ENCODE data around the gene POU6F1.
"Not testable (repeated sequence)": the region's sequence is repeated elsewhere in the genome, so short reads cannot be mapped to it uniquely, and the experiment has no call there.

Gene POU6F1, protein sequence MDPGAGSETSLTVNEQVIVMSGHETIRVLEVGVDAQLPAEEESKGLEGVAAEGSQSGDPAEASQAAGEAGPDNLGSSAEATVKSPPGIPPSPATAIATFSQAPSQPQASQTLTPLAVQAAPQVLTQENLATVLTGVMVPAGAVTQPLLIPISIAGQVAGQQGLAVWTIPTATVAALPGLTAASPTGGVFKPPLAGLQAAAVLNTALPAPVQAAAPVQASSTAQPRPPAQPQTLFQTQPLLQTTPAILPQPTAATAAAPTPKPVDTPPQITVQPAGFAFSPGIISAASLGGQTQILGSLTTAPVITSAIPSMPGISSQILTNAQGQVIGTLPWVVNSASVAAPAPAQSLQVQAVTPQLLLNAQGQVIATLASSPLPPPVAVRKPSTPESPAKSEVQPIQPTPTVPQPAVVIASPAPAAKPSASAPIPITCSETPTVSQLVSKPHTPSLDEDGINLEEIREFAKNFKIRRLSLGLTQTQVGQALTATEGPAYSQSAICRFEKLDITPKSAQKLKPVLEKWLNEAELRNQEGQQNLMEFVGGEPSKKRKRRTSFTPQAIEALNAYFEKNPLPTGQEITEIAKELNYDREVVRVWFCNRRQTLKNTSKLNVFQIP

DNA sequence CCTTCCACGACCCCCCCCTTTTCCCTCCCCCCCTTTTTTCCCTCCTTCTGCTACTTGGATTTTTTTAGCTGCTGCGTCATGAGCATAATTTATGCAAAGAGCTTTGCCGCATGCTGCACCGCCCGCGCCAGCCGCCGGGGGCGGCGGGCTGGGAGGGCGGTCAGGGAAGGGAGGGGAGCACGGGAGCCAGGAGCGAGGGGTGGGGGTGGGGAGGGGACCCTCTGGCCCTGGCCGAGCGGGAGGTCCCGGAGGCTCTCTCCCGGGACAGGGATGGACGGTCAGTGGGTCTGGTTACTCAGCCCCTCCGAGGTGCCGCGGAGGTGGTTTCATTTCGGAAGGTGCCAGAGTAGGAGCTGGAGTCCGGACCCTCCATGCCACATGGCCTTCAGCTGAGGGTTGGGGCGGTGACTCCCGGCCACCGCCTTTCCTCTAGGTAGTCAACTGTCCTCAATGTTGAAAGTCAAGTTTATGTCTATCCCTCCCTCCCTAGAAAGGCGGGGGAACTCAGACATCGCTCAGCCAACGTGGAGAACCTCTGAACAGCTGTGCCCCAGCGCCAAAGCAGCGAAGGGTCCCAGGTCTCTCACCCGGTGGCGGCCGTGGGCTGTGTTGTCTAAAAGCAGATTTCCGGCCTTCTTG, at the start of gene POU6F1:
Gene POU6F1 (minus strand): TSS at position 95 of the 639 bp plus-strand sequence. CDS start 11,226 bp downstream, outside the sequence.
- TF ChIP-seq, protein P1, sequence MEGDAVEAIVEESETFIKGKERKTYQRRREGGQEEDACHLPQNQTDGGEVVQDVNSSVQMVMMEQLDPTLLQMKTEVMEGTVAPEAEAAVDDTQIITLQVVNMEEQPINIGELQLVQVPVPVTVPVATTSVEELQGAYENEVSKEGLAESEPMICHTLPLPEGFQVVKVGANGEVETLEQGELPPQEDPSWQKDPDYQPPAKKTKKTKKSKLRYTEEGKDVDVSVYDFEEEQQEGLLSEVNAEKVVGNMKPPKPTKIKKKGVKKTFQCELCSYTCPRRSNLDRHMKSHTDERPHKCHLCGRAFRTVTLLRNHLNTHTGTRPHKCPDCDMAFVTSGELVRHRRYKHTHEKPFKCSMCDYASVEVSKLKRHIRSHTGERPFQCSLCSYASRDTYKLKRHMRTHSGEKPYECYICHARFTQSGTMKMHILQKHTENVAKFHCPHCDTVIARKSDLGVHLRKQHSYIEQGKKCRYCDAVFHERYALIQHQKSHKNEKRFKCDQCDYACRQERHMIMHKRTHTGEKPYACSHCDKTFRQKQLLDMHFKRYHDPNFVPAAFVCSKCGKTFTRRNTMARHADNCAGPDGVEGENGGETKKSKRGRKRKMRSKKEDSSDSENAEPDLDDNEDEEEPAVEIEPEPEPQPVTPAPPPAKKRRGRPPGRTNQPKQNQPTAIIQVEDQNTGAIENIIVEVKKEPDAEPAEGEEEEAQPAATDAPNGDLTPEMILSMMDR (IDR thresholded peaks at IDR 0.05; ENCODE audit: extremely low read depth, insufficient read depth, missing control alignments) = peak; percentile 23
- DNase-seq (ENCODE audit: low spot score) = peak; percentile 90
- in situ Hi-C loops (cut with MboI; ENCODE audit: low pct_unique_long_range_greater_than_20kb, low sequenced_read_pairs, unreplicated experiment) = no loop called here

GRCh38 chr12:51265024-51265423, 47.2 kb upstream of the POU6F1 start:
- TF ChIP-seq, protein P1 (IDR thresholded peaks at IDR 0.05; ENCODE audit: extremely low read depth, insufficient read depth, missing control alignments) = no peak
- in situ Hi-C loops (cut with MboI; ENCODE audit: low pct_unique_long_range_greater_than_20kb, low sequenced_read_pairs, unreplicated experiment) = no loop called here
- no peak for DNase-seq (ENCODE audit: low spot score)

- TF ChIP-seq, protein P1 (IDR thresholded peaks at IDR 0.05; ENCODE audit: extremely low read depth, insufficient read depth, missing control alignments) = no peak
- in situ Hi-C loops (cut with MboI; ENCODE audit: low pct_unique_long_range_greater_than_20kb, low sequenced_read_pairs, unreplicated experiment) = no loop called here
- no peak for DNase-seq (ENCODE audit: low spot score)
These were observed 46.4 kb upstream of the POU6F1 start for GRCh38 chr12:51264297-51264696.

- TF ChIP-seq, protein P1 (IDR thresholded peaks at IDR 0.05; ENCODE audit: extremely low read depth, insufficient read depth, missing control alignments) = no peak
- in situ Hi-C loops (cut with MboI; ENCODE audit: low pct_unique_long_range_greater_than_20kb, low sequenced_read_pairs, unreplicated experiment) = no loop called here
- no peak for DNase-seq (ENCODE audit: low spot score)
These were observed 45.5 kb upstream of the POU6F1 start for GRCh38 chr12:51263341-51263740.

- TF ChIP-seq, protein P1 (IDR thresholded peaks at IDR 0.05; ENCODE audit: extremely low read depth, insufficient read depth, missing control alignments) = peak; percentile 16
- in situ Hi-C loops (cut with MboI; ENCODE audit: low pct_unique_long_range_greater_than_20kb, low sequenced_read_pairs, unreplicated experiment) = no loop called here
- DNase-seq (ENCODE audit: low spot score) = no peak
These were observed 44.9 kb upstream of the POU6F1 start for GRCh38 chr12:51262758-51263177.

- in situ Hi-C loops (cut with MboI; ENCODE audit: low pct_unique_long_range_greater_than_20kb, low sequenced_read_pairs, unreplicated experiment); DNase-seq (ENCODE audit: low spot score): not testable (repeated sequence)
These were observed 41.7 kb upstream of the POU6F1 start for GRCh38 chr12:51259600-51259999.

DNA sequence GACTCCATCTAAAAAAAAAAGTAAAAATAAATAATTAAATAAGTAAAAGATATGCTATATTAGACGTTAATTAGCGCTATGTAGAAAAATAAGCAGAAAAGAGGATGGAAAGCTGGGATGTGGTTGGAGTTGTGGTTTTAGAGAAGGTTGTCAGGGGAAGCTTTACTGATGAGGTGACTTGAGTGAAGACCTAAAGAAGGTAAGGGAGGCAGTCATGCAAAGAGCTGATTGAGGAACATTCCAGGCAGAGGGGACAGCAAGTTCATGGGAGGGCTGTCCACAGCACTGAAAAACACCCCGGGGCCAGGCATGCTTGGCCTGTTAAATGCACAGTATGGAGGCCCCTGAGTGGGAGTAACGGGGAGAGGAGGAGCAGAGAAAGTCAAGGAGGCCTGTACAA, 36.7 kb upstream of the POU6F1 start:
- in situ Hi-C loops (cut with MboI; ENCODE audit: low pct_unique_long_range_greater_than_20kb, low sequenced_read_pairs, unreplicated experiment) = no loop called here
- TF ChIP-seq, protein P1 (IDR thresholded peaks at IDR 0.05; ENCODE audit: extremely low read depth, insufficient read depth, missing control alignments) = no peak
- DNase-seq (ENCODE audit: low spot score) = no peak

All from GM13977 (cell line).